HG03457 (cell line): ENCODE results near the gene POFUT2.

ENCODE experiments used
- ATAC-seq: cut with Tn5 transposase; IDR thresholded peaks from one replicate; pipeline ENCODE4 v1.9.1; 2021; ENCODE audit warnings: moderate number of reproducible peaks; ENCODE audit not compliant: unreplicated experiment

The POFUT2 gene

GRCh38 chr21:45287438-45288391, at the start of gene POFUT2:
Gene POFUT2, minus strand, starts transcription at chr21:45287895. Its CDS starts 24 bp downstream, at chr21:45287871.
- ATAC-seq: peak; percentile 59

GRCh38 chr21:45336870-45337269, 49.2 kb upstream of the POFUT2 start:
- no peak for ATAC-seq

- ATAC-seq: no peak
Observed at GRCh38 chr21:45336535-45336810, 48.8 kb upstream of the POFUT2 start.

GRCh38 chr21:45335761-45336534, 48.3 kb upstream of the POFUT2 start:
- no peak for ATAC-seq

- ATAC-seq: no peak
Observed at GRCh38 chr21:45335151-45335760, 47.6 kb upstream of the POFUT2 start.

GRCh38 chr21:45334591-45335081, 46.9 kb upstream of the POFUT2 start:
- ATAC-seq: no peak

GRCh38 chr21:45334134-45334533, 46.4 kb upstream of the POFUT2 start:
- no peak for ATAC-seq

- no peak for ATAC-seq
Observed at GRCh38 chr21:45333583-45334121, 46.0 kb upstream of the POFUT2 start.

GRCh38 chr21:45332981-45333582, 45.4 kb upstream of the POFUT2 start:
- no peak for ATAC-seq

- no peak for ATAC-seq
Observed at GRCh38 chr21:45332415-45332814, 44.7 kb upstream of the POFUT2 start.

GRCh38 chr21:45331531-45332147, 43.9 kb upstream of the POFUT2 start:
- ATAC-seq: no peak

- no peak for ATAC-seq
Observed at GRCh38 chr21:45330851-45331261, 43.2 kb upstream of the POFUT2 start.

GRCh38 chr21:45330075-45330781, 42.5 kb upstream of the POFUT2 start:
- ATAC-seq: no peak

- ATAC-seq: no peak
Observed at GRCh38 chr21:45329261-45330074, 41.8 kb upstream of the POFUT2 start.

- no peak for ATAC-seq
Observed at GRCh38 chr21:45328198-45329091, 40.8 kb upstream of the POFUT2 start.

GRCh38 chr21:45327441-45328197, 39.9 kb upstream of the POFUT2 start:
- no peak for ATAC-seq

GRCh38 chr21:45326891-45327440, 39.3 kb upstream of the POFUT2 start:
- ATAC-seq: no peak
